ENCODE measurements around the gene LGALS14.
"Not testable (repeated sequence)": the region's sequence is repeated elsewhere in the genome, so short reads cannot be mapped to it uniquely, and the experiment has no call there.

LGALS14 gene

GRCh38 chr19:39704181-39705044 is at the start of gene LGALS14:
Gene LGALS14 (plus strand): TSS chr19:39704481. CDS start chr19:39704529, 48 bp downstream.
- DNase-seq (ENCODE audit: low read depth in 3 of 3): no peak

GRCh38 chr19:39655613-39656012 is 48.7 kb upstream of the LGALS14 start, which contains the start of gene LGALS16:
Gene LGALS16 (plus strand): TSS chr19:39655913. CDS start chr19:39655962, 49 bp downstream.
- no peak for DNase-seq (ENCODE audit: low read depth in 3 of 3)

GRCh38 chr19:39659791-39660190 is 44.5 kb upstream of the LGALS14 start:
- DNase-seq (ENCODE audit: low read depth in 3 of 3): no peak

GRCh38 chr19:39660661-39661060 is 43.6 kb upstream of the LGALS14 start:
- no peak for DNase-seq (ENCODE audit: low read depth in 3 of 3)

GRCh38 chr19:39661565-39661964 is 42.7 kb upstream of the LGALS14 start:
- DNase-seq (ENCODE audit: low read depth in 3 of 3): no peak

GRCh38 chr19:39669860-39670259 is 34.4 kb upstream of the LGALS14 start:
- not testable (repeated sequence) for DNase-seq (ENCODE audit: low read depth in 3 of 3)

GRCh38 chr19:39670998-39671397 is 33.3 kb upstream of the LGALS14 start:
- DNase-seq (ENCODE audit: low read depth in 3 of 3): no peak

- DNase-seq (ENCODE audit: low read depth in 3 of 3): peak in 1 of 3 experiments; percentile 32
Measured at GRCh38 chr19:39671739-39672363, 32.4 kb upstream of the LGALS14 start.

- no peak for DNase-seq (ENCODE audit: low read depth in 3 of 3)
Measured at GRCh38 chr19:39672473-39672872, 31.8 kb upstream of the LGALS14 start.

GRCh38 chr19:39673862-39674261 is 30.4 kb upstream of the LGALS14 start:
- DNase-seq (ENCODE audit: low read depth in 3 of 3): not testable (repeated sequence)

GRCh38 chr19:39676004-39676403 is 28.3 kb upstream of the LGALS14 start:
- no peak for DNase-seq (ENCODE audit: low read depth in 3 of 3)

- no peak for DNase-seq (ENCODE audit: low read depth in 3 of 3)
Measured at GRCh38 chr19:39677961-39678889, 26.1 kb upstream of the LGALS14 start.

- peak; percentile 10 to 29 (median 15) for DNase-seq (ENCODE audit: low read depth in 3 of 3)
Measured at GRCh38 chr19:39679056-39679790, 25.1 kb upstream of the LGALS14 start.

- peak in 2 of 3 experiments; percentile 15 to 17 for DNase-seq (ENCODE audit: low read depth in 3 of 3)
Measured at GRCh38 chr19:39679791-39680168, 24.5 kb upstream of the LGALS14 start.

- DNase-seq (ENCODE audit: low read depth in 3 of 3): no peak
Measured at GRCh38 chr19:39680593-39680992, 23.7 kb upstream of the LGALS14 start.

GRCh38 chr19:39681416-39681815 is 22.9 kb upstream of the LGALS14 start:
- DNase-seq (ENCODE audit: low read depth in 3 of 3): no peak

- no peak for DNase-seq (ENCODE audit: low read depth in 3 of 3)
Measured at GRCh38 chr19:39684267-39684666, 20.0 kb upstream of the LGALS14 start.

- no peak for DNase-seq (ENCODE audit: low read depth in 3 of 3)
Measured at GRCh38 chr19:39686739-39687138, 17.5 kb upstream of the LGALS14 start.

GRCh38 chr19:39688637-39689036 is 15.6 kb upstream of the LGALS14 start:
- not testable (repeated sequence) for DNase-seq (ENCODE audit: low read depth in 3 of 3)

GRCh38 chr19:39692166-39692565 is 12.1 kb upstream of the LGALS14 start:
- no peak for DNase-seq (ENCODE audit: low read depth in 3 of 3)

GRCh38 chr19:39692822-39693221 is 11.5 kb upstream of the LGALS14 start:
- DNase-seq (ENCODE audit: low read depth in 3 of 3): no peak

Data from stimulated activated CD4-positive, alpha-beta T cell treated with anti-CD3 and anti-CD28 coated beads, TNF-alpha, amount 100 ng/mL, for 4 hours (primary cell).